ENCODE results near the gene ATP1B4. TPM values are rescaled to one million over a fixed set of nuclear protein-coding genes. Genes with fewer than 3 reads are reported as not detected.

ATP1B4 gene
- total RNA-seq, 1 donor from 2014 or later = not detected

- intact Hi-C loops (cut with DNase I) = no loop called here
- H3K27ac ChIP-seq = no peak overlapping the region
- no peaks in the 10 kb centered on the region for H3K27me3 ChIP-seq
- no peak for TF ChIP-seq CTCF (IDR thresholded peaks at IDR 0.05)
- H3K9me3 ChIP-seq = no peaks in the 10 kb centered on the region
- no peak overlapping the region for H3K4me3 ChIP-seq
- DNase-seq = no peak
- ATAC-seq = no peak
- no peaks in the 10 kb centered on the region for H3K4me1 ChIP-seq
- no peaks in the 10 kb centered on the region for H3K36me3 ChIP-seq
These were observed 15.8 kb downstream of the ATP1B4 start for GRCh38 chrX:120377715-120378114.

- no peak for DNase-seq
- Histone ChIP-seq H3K36me3 (no peaks in the 10 kb centered on the region), H3K4me1 (no peaks in the 10 kb centered on the region), H3K27ac (no peak overlapping the region), H3K27me3 (no peaks in the 10 kb centered on the region), H3K4me3 (no peak overlapping the region), H3K9me3 (no peaks in the 10 kb centered on the region)
- intact Hi-C loops (cut with DNase I) = no loop called here
- TF ChIP-seq CTCF (IDR thresholded peaks at IDR 0.05) = no peak
- no peak for ATAC-seq
These were observed 16.7 kb downstream of the ATP1B4 start for GRCh38 chrX:120378570-120378969.

DNA sequence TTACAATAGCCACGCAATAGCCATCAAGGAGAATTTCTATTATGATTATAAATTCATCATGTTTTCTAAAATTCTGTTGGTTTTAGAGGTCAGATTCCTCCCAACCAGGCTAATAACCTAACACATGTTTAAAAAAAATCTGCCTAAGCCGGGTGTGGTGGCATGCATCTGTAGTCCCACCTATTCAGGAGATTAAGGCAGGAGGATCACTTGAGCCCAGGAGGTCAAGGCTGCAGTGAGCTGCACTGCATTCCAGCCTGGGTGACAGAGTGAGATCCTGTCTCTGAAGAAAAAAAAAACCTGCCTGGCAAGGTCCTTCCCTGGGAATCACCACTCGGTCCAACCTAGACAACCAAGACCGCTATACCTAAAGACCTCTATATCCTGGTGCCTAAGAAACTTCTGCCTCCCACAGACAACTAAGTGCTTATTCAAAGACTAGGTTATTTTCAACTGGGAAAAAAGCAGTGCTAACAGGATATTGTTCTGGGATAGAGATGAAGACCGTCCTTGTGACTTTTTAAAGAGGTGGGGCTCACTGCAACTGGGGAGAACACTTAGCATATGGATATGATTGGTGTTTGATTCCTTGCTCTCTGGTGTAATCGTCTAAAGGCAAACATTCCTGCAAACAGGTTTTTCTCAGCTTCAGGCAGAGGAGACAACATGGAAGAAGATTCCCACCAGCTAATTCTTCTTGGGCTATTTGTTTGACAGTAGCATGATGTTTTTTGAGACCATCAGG is 18.2 kb downstream of the ATP1B4 start:
- Histone ChIP-seq H3K9me3 (no peaks in the 10 kb centered on the region), H3K4me3 (no peak overlapping the region), H3K27me3 (no peaks in the 10 kb centered on the region), H3K27ac (no peak overlapping the region), H3K36me3 (no peaks in the 10 kb centered on the region), H3K4me1 (no peaks in the 10 kb centered on the region)
- intact Hi-C loops (cut with DNase I) = no loop called here
- ATAC-seq = no peak
- no peak for DNase-seq
- no peak for TF ChIP-seq CTCF (IDR thresholded peaks at IDR 0.05)

DNA sequence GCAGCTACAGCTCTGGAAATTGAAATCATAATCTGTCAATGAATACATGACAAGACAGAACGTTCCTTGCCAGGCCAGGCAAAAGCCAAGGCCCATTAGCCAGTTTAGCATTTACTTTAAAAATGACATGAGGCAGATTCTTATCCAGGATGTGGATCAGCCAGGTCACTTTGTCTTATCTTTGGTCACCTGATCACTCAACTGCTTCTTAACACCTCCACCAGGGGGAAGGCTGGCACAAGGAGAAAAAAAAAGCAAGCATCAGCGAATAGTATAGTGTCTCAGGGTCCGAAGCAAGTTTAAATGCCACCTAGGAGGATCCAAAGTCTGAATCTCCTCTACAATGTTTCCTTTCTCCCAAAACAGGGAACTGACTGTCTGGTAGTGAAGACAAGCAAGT is 18.8 kb downstream of the ATP1B4 start:
- Histone ChIP-seq H3K27ac (no peak overlapping the region), H3K27me3 (no peaks in the 10 kb centered on the region), H3K36me3 (no peaks in the 10 kb centered on the region), H3K9me3 (no peaks in the 10 kb centered on the region), H3K4me3 (no peak overlapping the region), H3K4me1 (no peaks in the 10 kb centered on the region)
- intact Hi-C loops (cut with DNase I) = no loop called here
- DNase-seq (no peak), ATAC-seq (peak; percentile 41)
- TF ChIP-seq CTCF (IDR thresholded peaks at IDR 0.05) = peak; percentile 30

DNA sequence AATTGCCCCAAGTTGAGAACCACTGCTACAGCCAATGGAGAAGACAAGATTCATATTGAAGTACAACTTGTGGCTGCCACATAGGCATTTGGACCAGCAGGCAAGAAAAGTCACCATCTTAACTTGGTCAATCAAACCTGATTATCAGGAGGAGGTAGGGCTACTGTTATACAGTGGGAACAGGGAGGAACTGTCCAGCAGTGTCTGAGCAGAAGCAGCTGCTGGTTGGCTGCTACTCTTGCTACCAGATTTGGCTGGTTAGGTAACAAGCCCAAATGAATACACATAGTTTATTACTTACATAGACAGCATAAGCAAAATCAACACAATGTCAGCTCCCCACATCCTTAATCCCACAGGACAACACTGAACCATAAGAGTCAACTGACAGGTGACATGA is 39.4 kb downstream of the ATP1B4 start:
- DNase-seq (no peak), ATAC-seq (no peak)
- no peak for TF ChIP-seq CTCF (IDR thresholded peaks at IDR 0.05)
- Histone ChIP-seq H3K27me3 (no peaks in the 10 kb centered on the region), H3K4me3 (no peak overlapping the region), H3K27ac (no peak overlapping the region), H3K4me1 (no peaks in the 10 kb centered on the region), H3K36me3 (no peaks in the 10 kb centered on the region), H3K9me3 (no peaks in the 10 kb centered on the region)
- intact Hi-C loops (cut with DNase I) = no loop called here

GRCh38 chrX:120402369-120402768 is 40.5 kb downstream of the ATP1B4 start:
- Histone ChIP-seq H3K4me1 (no peaks in the 10 kb centered on the region), H3K9me3 (no peaks in the 10 kb centered on the region), H3K27ac (no peak overlapping the region), H3K36me3 (no peaks in the 10 kb centered on the region), H3K4me3 (no peak overlapping the region), H3K27me3 (no peaks in the 10 kb centered on the region)
- no peak for DNase-seq
- no peak for TF ChIP-seq CTCF (IDR thresholded peaks at IDR 0.05)
- ATAC-seq = no peak
- intact Hi-C loops (cut with DNase I) = no loop called here

Data from upper lobe of right lung (tissue), 1 donor.